OCI-LY1 (cell line): ENCODE measurements around the gene TEKT5.

ENCODE experiments used
- H2AFZ ChIP-seq: fragments of 200-600 bp; sonication (generic), shearing (Covaris generic); 2 replicates; pipeline ENCODE4 v1.6.0; 2014; ENCODE audit warnings: antibody characterized with exemption, mild to moderate bottlenecking, low read length
- H3F3A ChIP-seq: fragments of 200-600 bp; sonication (generic), shearing (Covaris generic); 2 replicates; pipeline ENCODE4 v1.6.0; 2014; ENCODE audit warnings: mild to moderate bottlenecking, antibody characterized with exemption, low read length, moderate library complexity; ENCODE audit not compliant: insufficient read depth
- H3K27ac ChIP-seq: fragments of 200-600 bp; sonication (generic); 2 replicates; pipeline ENCODE4 v1.5.1; 2014; ENCODE audit warnings: low read length, mixed run types, mild to moderate bottlenecking, low read depth; ENCODE audit not compliant: poor library complexity, severe bottlenecking
- H3K27me3 ChIP-seq: fragments of 200-600 bp; sonication (generic); 2 replicates; pipeline ENCODE4 v1.6.0; 2014; ENCODE audit warnings: antibody characterized with exemption, mild to moderate bottlenecking, low read length, moderate library complexity; ENCODE audit not compliant: insufficient read depth
- H3K36me3 ChIP-seq: fragments of 200-600 bp; sonication (generic); 2 replicates; pipeline ENCODE4 v1.6.1; 2014; ENCODE audit warnings: mild to moderate bottlenecking, antibody characterized with exemption, low read length, moderate library complexity, mixed read lengths; ENCODE audit not compliant: insufficient read depth
- H3K4me1 ChIP-seq: fragments of 200-600 bp; sonication (generic); 2 replicates; pipeline ENCODE4 v1.5.1; 2014; ENCODE audit warnings: mild to moderate bottlenecking, low read length, moderate library complexity; ENCODE audit not compliant: insufficient read depth, severe bottlenecking
- H3K4me2 ChIP-seq: fragments of 200-600 bp; sonication (generic), shearing (Covaris generic); 2 replicates; pipeline ENCODE4 v1.6.1; 2014; ENCODE audit warnings: low read length
- H3K4me3 ChIP-seq: fragments of 200-600 bp; sonication (generic); 2 replicates; pipeline ENCODE4 v1.5.1; 2014; ENCODE audit warnings: low read length, low read depth, mild to moderate bottlenecking, mixed read lengths; ENCODE audit not compliant: poor library complexity, severe bottlenecking
- H3K79me2 ChIP-seq: fragments of 200-600 bp; shearing (Covaris generic); 2 replicates; pipeline ENCODE4 v1.6.1; 2016; ENCODE audit warnings: mixed run types, low read length, mixed read lengths; ENCODE audit not compliant: insufficient read depth
- H3K9ac ChIP-seq: fragments of 200-600 bp; sonication (generic), shearing (Covaris generic); 2 replicates; pipeline ENCODE4 v1.6.1; 2014; ENCODE audit warnings: mild to moderate bottlenecking, low read length, mixed read lengths
- H3K9me2 ChIP-seq: fragments of 200-600 bp; sonication (generic), shearing (Covaris generic); 2 replicates; pipeline ENCODE4 v1.6.1; 2014; ENCODE audit warnings: low read depth, mild to moderate bottlenecking, low read length, mixed read lengths
- H3K9me3 ChIP-seq: fragments of 200-600 bp; shearing (Covaris generic); 2 replicates; pipeline ENCODE4 v1.6.1; 2014; ENCODE audit warnings: low read length, mixed read lengths
- H4K20me1 ChIP-seq: fragments of 200-600 bp; sonication (generic), shearing (Covaris generic); 2 replicates; pipeline ENCODE4 v1.6.0; 2016; ENCODE audit warnings: mild to moderate bottlenecking, low read length; ENCODE audit not compliant: insufficient read depth
- EZH2 ChIP-seq: fragments of 200-600 bp; sonication (generic), shearing (Covaris generic); IDR thresholded peaks from 2 replicates; pipeline ENCODE4 v1.8.0; 2017; ENCODE audit warnings: borderline replicate concordance, mixed run types, mild to moderate bottlenecking, antibody characterized with exemption, low read length, moderate library complexity, mixed read lengths
- TF ChIP-seq, protein P1 (sequence below): fragments of 200-600 bp; sonication (generic), shearing (Covaris generic); IDR thresholded peaks from 2 replicates; pipeline ENCODE4 v1.5.1; 2017; ENCODE audit warnings: mild to moderate bottlenecking, antibody characterized with exemption, low read length, moderate library complexity, mixed read lengths

Gene TEKT5

DNA sequence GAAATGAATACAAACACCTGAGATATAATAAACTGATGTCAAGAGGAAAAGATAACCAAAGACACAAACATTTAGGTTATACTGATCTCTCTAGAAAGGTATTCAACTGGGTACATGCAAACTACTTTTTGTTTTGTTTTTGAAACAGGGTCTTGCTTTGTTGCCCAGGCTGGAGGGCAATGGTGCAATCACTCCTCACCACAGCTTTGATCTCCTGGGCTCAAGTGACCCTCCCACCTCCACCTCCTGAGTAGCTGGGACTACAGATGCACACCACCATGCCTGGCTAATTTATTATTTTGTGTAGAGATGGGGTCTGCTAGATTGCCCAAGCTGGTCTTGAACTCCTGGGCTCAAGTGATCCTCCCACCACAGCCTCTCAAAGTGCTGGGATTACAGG, 38.1 kb downstream of the TEKT5 start:
- Histone ChIP-seq H4K20me1 (no peaks in the 10 kb centered on the region), H3K4me3 (no peak overlapping the region), H3K9me2 (no peaks in the 10 kb centered on the region), H3K36me3 (no peaks in the 10 kb centered on the region), H3F3A (no peaks in the 10 kb centered on the region), H3K4me2 (no peak overlapping the region), H3K9ac (no peak overlapping the region), H3K4me1 (no peaks in the 10 kb centered on the region), H2AFZ (no peak overlapping the region), H3K79me2 (no peaks in the 10 kb centered on the region), H3K27ac (no peak overlapping the region), H3K27me3 (peaks cover 6% of the 10 kb centered on the region; the same call in 1 of the 2 replicates), H3K9me3 (no peaks in the 10 kb centered on the region)
- TF ChIP-seq EZH2, result no peak
- TF ChIP-seq, protein P1, sequence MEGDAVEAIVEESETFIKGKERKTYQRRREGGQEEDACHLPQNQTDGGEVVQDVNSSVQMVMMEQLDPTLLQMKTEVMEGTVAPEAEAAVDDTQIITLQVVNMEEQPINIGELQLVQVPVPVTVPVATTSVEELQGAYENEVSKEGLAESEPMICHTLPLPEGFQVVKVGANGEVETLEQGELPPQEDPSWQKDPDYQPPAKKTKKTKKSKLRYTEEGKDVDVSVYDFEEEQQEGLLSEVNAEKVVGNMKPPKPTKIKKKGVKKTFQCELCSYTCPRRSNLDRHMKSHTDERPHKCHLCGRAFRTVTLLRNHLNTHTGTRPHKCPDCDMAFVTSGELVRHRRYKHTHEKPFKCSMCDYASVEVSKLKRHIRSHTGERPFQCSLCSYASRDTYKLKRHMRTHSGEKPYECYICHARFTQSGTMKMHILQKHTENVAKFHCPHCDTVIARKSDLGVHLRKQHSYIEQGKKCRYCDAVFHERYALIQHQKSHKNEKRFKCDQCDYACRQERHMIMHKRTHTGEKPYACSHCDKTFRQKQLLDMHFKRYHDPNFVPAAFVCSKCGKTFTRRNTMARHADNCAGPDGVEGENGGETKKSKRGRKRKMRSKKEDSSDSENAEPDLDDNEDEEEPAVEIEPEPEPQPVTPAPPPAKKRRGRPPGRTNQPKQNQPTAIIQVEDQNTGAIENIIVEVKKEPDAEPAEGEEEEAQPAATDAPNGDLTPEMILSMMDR, result no peak

DNA sequence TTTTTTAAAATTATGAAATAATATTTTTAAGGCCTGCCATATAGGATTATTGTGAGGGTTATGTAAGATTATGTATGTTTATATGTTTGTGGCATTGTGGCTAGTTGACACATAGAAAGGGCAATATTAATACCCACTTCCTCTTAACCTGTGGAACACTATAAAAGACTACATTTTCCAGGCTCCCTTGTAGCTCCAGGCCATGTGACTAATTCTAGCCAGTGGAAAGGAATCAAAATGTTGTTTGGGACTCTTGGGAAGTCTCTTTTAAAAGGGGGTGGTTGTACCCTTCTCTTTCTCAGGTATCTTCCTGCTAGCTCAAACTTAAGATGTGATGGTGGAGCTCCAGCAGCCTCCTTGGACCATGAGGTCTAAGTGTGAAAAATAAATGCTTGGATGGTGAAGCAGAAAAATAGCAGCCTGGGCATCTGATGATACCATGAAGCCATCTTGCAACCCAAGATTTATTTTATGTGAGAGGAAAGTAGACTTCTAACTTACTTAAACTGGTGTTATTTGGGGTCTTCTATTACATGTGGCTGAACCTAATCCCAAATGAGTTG, 39.2 kb downstream of the TEKT5 start:
- TF ChIP-seq EZH2, result no peak
- TF ChIP-seq, protein P1, result no peak
- Histone ChIP-seq H3K27ac (no peak overlapping the region), H3K79me2 (no peaks in the 10 kb centered on the region), H3K4me1 (no peaks in the 10 kb centered on the region), H3K4me3 (no peak overlapping the region), H3K4me2 (no peak overlapping the region), H3F3A (no peaks in the 10 kb centered on the region), H4K20me1 (no peaks in the 10 kb centered on the region), H3K9me2 (no peaks in the 10 kb centered on the region), H3K9me3 (no peaks in the 10 kb centered on the region), H3K36me3 (no peaks in the 10 kb centered on the region), H2AFZ (no peak overlapping the region), H3K27me3 (no peaks in the 10 kb centered on the region; the same call in 1 of the 2 replicates), H3K9ac (no peak overlapping the region)

DNA sequence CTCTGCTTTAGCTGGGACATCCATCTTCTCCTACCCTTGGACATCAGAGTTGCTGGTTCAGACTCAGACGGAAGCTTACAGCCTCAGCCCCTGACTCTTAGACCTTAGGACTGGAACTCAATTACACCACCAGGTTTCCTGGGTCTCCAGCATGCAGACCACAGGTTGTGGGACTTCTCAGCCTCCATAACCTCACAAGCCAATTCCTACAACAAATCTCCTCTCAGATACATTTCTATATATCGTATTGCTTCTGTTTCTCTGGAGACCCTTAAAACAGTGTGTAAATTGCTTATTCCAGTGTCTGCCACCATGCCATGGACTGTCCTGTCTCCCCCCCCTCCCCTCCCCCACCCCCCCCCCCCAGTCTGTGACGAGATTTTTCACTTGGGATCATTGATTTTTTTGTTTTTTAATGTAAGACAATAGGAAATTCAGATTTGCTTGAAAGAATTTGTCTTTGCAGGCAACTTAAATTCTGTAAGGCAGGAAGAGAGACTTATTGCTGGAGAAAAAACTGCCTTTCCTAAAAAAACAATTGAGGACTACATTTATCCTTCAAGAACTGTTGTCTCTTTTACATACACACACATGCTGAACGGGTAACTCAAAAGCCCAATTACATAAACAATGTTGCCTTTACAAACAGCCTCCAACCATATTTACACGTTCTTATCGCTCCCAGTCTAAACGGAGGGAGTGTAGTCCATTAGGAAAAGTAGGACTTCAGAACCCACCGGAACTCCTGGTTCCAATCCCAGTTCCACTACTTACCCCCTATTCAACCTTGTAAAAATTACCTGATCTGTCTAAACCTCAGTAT, 39.9 kb downstream of the TEKT5 start:
- Histone ChIP-seq H3K27ac (no peak overlapping the region), H3K4me3 (no peak overlapping the region), H3K4me1 (no peaks in the 10 kb centered on the region), H3K9me2 (no peaks in the 10 kb centered on the region), H3K9me3 (no peaks in the 10 kb centered on the region), H2AFZ (no peak overlapping the region), H3K79me2 (no peaks in the 10 kb centered on the region), H3K4me2 (no peak overlapping the region), H3K36me3 (no peaks in the 10 kb centered on the region), H3F3A (no peaks in the 10 kb centered on the region), H3K27me3 (no peaks in the 10 kb centered on the region; the same call in 1 of the 2 replicates), H3K9ac (no peak overlapping the region), H4K20me1 (no peaks in the 10 kb centered on the region)
- TF ChIP-seq, protein P1, result no peak
- TF ChIP-seq EZH2, result no peak
